Left lobe of liver (tissue), 2 donors: ENCODE results near the gene GDF10. TPM values are rescaled to one million over a fixed set of nuclear protein-coding genes. Genes with fewer than 3 reads are reported as not detected.

Experiments
- ATAC-seq: fragments of 200-7000 bp; cut with Tn5 transposase; one replicate; pipeline ENCODE4 v1.9.1; 2020; ENCODE audit warnings: mild to moderate bottlenecking, moderate library complexity
- DNase-seq: peaks from one replicate; pipeline ENCODE4 v3.0.0-alpha.2; 2020; ENCODE audit warnings: low spot score
- total RNA-seq: library from RNA; stranded (reverse); gene quantifications from one replicate; pipeline ENCODE4 v1.2.1, GENCODE V29; 2021
- donor health status: DM: no; HTN: no; CAD: no; lungs with moderate emphysema.
- donor health status: DM: no; HTN: yes; CAD: no.

Gene GDF10
- total RNA-seq, 1 donor from 2014 or later = 0.08 TPM

GRCh38 chr10:47311932-47312662 lies 12.1 kb downstream of the GDF10 start:
- ATAC-seq (peak; percentile 97), DNase-seq (peak; percentile 76)

DNA sequence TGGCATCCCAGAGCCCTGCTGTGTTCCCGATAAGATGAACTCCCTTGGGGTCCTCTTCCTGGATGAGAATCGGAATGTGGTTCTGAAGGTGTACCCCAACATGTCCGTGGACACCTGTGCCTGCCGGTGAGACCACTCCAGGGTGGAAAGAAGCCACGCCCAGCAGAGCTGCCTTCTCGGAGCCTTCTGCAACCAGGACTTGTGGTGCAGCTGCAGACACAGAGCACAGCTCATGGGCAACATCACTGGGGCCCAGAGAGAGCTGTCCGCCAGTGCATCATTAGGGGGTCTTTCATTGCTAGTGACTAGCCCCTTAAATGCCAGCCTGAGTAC lies 12.6 kb downstream of the GDF10 start:
- ATAC-seq = no peak
- no peak for DNase-seq

GRCh38 chr10:47314416-47314970 lies 14.5 kb downstream of the GDF10 start:
- no peak for ATAC-seq
- DNase-seq = no peak

- DNase-seq = no peak
- ATAC-seq = no peak
These were observed 15.4 kb downstream of the GDF10 start for GRCh38 chr10:47315421-47315820.

DNA sequence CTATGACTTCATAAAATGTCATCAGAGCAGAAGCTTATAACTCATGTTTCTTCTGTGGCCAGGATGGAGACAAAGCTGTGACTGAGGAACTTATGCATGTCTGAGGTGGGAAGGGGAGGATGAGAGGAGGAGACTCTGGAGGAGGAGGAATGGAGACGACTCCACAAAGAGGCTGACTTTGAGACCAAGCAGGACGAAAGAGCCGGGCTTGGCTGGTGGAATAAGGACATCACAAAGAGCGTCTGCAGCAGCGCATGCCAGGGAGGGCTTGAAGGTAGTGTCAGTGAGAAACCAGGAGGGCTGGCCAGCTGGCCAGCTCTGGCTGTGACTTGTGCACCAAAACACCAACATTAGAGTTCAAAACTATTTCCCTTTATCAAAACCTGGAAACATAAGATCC lies 16.1 kb downstream of the GDF10 start:
- no peak for DNase-seq

GRCh38 chr10:47317251-47317650 lies 17.3 kb downstream of the GDF10 start:
- no peak for DNase-seq

More for the DNA sequence above, 16.1 kb downstream of the GDF10 start:
- no peak for ATAC-seq

GRCh38 chr10:47318706-47319105 lies 18.7 kb downstream of the GDF10 start:
- ATAC-seq (no peak), DNase-seq (no peak)

More at GRCh38 chr10:47317251-47317650, 17.3 kb downstream of the GDF10 start:
- ATAC-seq = no peak

DNA sequence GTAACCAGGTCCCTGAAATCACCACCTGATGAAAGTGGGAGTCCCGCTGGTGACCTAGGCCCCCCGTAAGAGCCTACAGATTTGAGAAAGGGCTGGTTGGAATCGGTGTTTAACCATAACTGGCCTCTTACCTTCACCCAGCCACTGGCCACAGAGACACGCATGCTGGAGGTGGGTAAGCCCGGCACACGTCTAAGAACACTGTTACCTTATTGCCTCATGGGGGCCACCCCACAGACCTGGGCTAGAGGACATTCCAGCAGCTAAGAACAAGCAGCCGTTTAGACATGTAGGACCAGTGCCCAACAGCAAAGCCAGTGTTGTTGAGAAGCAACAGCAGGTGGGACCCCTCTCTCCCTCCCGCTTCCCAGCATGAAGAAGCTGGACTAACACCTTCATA lies 19.8 kb downstream of the GDF10 start:
- ATAC-seq (no peak), DNase-seq (no peak)

DNA sequence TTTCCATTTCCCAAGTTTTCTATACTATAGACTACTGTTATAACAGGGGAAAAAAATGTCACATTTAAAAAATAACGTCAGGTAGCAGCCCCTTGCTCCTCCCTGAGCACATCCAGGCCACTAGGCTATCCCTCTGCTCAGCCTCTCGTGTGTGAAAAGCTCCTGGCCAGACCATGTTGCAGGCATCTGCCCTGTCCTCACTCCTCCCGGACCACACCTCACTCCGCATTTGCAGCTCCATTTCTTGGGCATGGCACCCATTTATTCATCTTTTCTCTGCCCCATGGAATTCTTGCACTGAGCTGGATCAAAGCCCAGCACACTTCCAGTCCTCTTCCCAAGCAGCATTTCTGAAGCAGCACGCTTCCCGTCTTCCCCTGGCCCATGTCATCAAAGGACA lies 20.8 kb downstream of the GDF10 start:
- DNase-seq (no peak), ATAC-seq (no peak)

- DNase-seq (no peak), ATAC-seq (no peak)
These were observed 21.7 kb downstream of the GDF10 start for GRCh38 chr10:47321521-47322195.

DNA sequence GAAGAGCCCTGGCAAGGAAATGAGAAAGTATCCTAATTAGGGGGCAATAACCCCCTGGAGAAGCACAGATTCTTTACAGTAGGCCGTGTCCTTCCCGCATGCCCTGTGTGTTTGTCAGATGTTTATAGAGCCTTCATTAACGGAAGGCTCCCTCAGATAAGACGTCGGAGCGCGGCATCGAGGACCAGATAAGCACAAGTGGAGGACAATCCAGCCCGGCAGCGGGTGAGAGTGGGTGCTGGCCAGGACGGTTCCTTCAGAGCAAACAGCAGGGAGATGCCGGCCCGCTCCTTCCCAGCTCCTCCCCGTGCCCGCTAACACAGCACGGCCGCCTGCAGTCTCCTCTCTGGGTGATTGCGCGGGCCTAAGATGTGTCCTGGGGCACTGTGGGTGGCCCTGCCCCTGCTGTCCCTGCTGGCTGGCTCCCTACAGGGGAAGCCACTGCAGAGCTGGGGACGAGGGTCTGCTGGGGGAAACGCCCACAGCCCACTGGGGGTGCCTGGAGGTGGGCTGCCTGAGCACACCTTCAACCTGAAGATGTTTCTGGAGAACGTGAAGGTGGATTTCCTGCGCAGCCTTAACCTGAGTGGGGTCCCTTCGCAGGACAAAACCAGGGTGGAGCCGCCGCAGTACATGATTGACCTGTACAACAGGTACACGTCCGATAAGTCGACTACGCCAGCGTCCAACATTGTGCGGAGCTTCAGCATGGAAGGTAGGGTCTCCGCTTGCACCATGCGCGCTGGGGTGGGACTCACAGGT lies 22.5 kb downstream of the GDF10 start, which contains the start of gene GDF2:
GDF2 (plus strand) TSS at position 155 of the 762 bp plus-strand sequence; CDS start at position 370, 215 bp downstream.
- DNase-seq = no peak
- peak; percentile 41 for ATAC-seq

GRCh38 chr10:47323087-47323486 lies 23.1 kb downstream of the GDF10 start:
- DNase-seq (no peak), ATAC-seq (no peak)

DNA sequence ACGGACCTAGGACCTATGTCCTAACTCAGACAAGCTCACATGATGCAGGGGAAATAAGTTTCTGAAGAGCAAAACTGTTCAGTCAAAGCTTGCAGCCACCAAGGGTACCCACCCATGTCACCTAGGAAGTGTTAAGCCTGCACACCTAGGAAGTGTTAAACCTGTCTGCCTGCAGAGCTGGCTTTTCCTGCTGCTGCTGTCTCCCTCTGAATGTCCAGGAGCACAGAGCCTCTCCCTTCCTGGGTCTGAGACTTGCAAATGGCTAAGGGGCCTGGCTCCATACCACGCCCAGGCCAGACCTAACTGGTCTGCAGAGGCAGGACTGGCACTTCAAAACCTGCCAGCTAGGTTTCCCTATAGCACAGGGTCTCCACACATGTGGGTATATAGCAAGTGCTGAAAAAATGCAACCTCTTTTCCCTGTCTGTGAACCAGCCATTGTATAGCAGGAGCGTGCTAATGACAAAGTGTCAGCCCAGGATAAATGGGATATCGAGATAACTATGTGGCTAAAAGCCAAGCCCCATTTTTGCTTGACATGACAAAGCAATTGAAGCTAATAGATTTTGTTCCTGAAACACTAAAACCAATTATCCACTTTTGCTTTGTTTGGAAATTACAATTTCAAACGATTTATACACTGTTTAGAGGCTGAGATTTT lies 23.8 kb downstream of the GDF10 start:
- no peak for DNase-seq
- no peak for ATAC-seq

DNA sequence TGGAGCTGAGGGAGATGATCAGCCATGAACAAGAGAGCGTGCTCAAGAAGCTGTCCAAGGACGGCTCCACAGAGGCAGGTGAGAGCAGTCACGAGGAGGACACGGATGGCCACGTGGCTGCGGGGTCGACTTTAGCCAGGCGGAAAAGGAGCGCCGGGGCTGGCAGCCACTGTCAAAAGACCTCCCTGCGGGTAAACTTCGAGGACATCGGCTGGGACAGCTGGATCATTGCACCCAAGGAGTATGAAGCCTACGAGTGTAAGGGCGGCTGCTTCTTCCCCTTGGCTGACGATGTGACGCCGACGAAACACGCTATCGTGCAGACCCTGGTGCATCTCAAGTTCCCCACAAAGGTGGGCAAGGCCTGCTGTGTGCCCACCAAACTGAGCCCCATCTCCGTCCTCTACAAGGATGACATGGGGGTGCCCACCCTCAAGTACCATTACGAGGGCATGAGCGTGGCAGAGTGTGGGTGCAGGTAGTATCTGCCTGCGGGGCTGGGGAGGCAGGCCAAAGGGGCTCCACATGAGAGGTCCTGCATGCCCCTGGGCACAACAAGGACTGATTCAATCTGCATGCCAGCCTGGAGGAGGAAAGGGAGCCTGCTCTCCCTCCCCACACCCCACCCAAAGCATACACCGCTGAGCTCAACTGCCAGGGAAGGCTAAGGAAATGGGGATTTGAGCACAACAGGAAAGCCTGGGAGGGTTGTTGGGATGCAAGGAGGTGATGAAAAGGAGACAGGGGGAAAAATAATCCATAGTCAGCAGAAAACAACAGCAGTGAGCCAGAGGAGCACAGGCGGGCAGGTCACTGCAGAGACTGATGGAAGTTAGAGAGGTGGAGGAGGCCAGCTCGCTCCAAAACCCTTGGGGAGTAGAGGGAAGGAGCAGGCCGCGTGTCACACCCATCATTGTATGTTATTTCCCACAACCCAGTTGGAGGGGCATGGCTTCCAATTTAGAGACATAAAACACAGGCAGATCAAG lies 25.6 kb downstream of the GDF10 start:
- ATAC-seq = no peak

GRCh38 chr10:47326306-47326926 lies 26.4 kb downstream of the GDF10 start:
- DNase-seq = no peak
- no peak for ATAC-seq

More for the DNA sequence above, 25.6 kb downstream of the GDF10 start:
- no peak for DNase-seq

GRCh38 chr10:47326927-47327330 lies 26.9 kb downstream of the GDF10 start:
- ATAC-seq (no peak), DNase-seq (no peak)

GRCh38 chr10:47329855-47330254 lies 29.9 kb downstream of the GDF10 start:
- DNase-seq (no peak), ATAC-seq (no peak)

DNA sequence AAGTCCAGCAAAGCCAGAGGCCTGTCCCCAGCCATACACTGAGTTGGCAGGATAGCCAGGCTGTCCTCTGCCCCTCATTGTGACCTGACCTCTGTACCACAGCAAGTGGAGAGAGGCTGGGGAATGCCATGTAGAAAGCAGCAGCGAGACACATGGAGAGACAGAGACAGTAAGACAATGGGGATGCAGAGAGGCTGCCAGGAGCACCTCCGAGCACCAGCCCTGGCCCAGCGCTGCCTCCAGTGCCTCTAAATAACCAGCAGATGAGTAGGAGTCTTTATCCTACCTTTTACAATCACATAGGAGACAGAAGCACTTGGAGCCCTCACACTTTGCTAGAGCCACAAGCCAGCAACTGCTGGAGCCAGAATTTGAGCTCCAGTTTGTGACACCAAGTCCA lies 30.4 kb downstream of the GDF10 start:
- ATAC-seq = peak; percentile 18
- no peak for DNase-seq

- DNase-seq (peak; percentile 85), ATAC-seq (peak; percentile 99)
These were observed 30.8 kb downstream of the GDF10 start for GRCh38 chr10:47330804-47331203.
